WTC11 (cell line): ENCODE results near the gene MMS19.

Experiments used
- ATF3 ChIP-seq: sonication (generic); formaldehyde crosslinking; conservative IDR thresholded peaks from 2 replicates; pipeline ENCODE4 v1.8.1; 2022; ENCODE audit warnings: mild to moderate bottlenecking, missing genetic modification reagents
- CTCF ChIP-seq: fragments of 200-600 bp; IDR thresholded peaks from 2 replicates; pipeline ENCODE4 v1.8.0; 2022; ENCODE audit warnings: antibody characterized with exemption
- ETV6 ChIP-seq: sonication (generic); formaldehyde crosslinking; IDR thresholded peaks from 2 replicates; pipeline ENCODE4 v1.8.1; 2022; ENCODE audit warnings: mild to moderate bottlenecking, missing genetic modification reagents
- FOXJ3 ChIP-seq: sonication (generic); formaldehyde crosslinking; IDR thresholded peaks from 2 replicates; pipeline ENCODE4 v1.9.0; 2021; ENCODE audit warnings: missing genetic modification reagents, mild to moderate bottlenecking, borderline replicate concordance
- MAX ChIP-seq: sonication (generic); formaldehyde crosslinking; IDR thresholded peaks from 2 replicates; pipeline ENCODE4 v1.8.0; 2022; ENCODE audit warnings: mild to moderate bottlenecking, missing genetic modification reagents
- ZBTB43 ChIP-seq: sonication (generic); formaldehyde crosslinking; IDR thresholded peaks from 2 replicates; pipeline ENCODE4 v1.8.1; 2023; ENCODE audit warnings: mild to moderate bottlenecking, missing genetic modification reagents
- TF ChIP-seq, protein P1 (sequence below): sonication (generic); formaldehyde crosslinking; IDR thresholded peaks from 2 replicates; pipeline ENCODE4 v1.8.0; 2022; ENCODE audit warnings: mild to moderate bottlenecking, missing genetic modification reagents

DNA sequence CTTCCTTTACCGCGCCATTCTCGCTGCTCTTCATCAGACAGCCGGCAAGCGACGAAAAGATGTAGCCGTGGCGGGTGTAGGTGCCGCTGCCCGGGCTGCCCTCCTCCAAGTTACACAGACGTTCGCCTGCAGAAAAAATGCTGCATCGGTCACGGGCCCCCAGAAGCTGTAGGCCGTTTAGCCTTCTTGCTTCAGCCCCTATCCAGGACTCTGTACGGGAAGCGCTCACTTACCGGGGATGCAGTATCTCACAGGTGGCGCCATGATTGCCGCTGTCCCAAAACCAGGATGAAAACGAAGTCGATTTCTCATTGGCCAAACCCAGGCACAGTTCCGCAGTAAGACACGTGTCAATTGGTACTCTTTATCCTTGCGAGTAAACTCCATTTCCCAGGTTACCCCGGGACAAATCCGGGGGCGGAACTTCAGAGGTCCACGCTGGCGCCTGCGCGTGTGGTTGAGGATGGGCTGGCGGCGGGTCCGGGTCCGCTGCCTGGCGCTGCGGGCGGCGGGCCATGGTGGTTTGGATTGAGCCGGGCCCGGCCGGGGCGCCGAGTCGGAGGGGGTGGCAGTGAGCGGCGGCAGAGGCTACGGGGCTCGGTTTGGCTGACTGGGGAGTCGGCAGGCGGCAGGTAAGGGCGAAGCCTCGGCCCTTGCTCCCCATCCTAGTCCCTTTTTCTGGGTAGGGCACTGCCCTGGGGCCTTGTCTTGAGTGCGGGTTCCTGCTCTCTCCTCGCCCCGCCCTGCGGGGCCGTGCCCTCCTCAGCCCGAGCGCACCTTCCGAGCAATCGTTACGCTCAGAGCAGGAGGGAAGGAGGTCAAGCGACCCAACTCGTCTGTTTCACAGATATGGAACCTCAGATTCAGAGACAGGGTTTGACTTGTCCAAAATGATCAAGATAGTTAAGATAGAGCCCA lies 52.2 kb downstream of the MMS19 start, which contains the start of the genes EXOSC1 and ZDHHC16:
- TF ChIP-seq CTCF (no peak), MAX (CRISPR knock-in tag) (peak; percentile 75), FOXJ3 (CRISPR knock-in tag) (no peak), ATF3 (no peak), ZBTB43 (CRISPR knock-in tag) (no peak), ETV6 (peak; percentile 66; the same call in 1 of the 2 replicates)
- TF ChIP-seq, protein P1, sequence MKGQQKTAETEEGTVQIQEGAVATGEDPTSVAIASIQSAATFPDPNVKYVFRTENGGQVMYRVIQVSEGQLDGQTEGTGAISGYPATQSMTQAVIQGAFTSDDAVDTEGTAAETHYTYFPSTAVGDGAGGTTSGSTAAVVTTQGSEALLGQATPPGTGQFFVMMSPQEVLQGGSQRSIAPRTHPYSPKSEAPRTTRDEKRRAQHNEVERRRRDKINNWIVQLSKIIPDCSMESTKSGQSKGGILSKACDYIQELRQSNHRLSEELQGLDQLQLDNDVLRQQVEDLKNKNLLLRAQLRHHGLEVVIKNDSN (CRISPR knock-in tag): peak; percentile 49; the same call in 1 of the 2 replicates
